Measurements from ENCODE around the gene TSPAN18.

TSPAN18 gene

DNA sequence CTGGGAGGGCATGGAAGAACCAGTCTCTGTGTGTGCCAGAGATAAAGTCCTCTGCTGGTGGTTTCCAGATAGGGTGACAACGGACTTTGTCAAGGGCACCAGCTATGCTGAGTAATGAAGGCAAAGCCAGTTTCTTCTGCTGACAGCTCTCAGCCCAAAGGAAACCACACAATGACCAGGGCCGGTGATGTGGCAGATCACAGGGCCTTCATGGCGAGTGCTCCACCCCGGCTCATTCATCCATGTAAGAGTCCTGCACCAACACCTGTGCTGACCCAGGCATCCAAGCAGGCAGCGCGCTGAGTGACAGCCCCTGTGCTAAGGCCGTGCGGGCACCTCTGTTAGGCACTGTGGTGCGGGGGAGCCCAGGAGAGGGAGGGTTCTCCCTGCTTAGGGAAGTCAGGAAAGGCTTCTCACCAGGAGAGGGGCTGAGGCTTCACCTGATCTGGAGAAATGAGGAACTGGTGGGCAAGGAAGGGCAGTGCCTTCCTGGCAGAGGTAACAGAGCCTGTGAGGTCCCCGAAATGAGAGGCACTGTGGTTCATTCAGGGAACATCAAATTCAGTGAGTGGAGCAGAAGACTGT, 190.1 kb downstream of the TSPAN18 start:
- no peak for DNase-seq (ENCODE audit: low read depth)

DNA sequence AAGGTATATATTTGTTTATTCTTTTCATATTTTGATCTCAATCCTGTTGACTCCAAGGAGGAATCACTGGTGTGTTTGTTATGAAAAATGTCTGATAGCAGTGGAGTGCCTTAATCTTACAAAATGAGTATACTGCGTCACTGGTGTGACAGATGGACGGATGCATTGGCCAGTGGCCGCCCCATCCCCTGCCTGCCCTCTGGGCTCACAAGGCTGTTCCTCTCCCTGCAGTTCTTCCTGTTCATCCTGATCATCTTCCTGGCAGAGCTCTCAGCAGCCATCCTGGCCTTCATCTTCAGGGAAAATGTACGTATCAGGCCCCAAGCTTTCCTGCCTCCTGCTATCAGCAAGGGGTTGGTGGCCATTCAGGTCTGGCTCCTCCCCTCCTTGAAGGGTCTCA, 191.0 kb downstream of the TSPAN18 start:
- no peak for DNase-seq (ENCODE audit: low read depth)

- DNase-seq (ENCODE audit: low read depth) = no peak
Measured at GRCh38 chr11:44920451-44920850, 193.7 kb downstream of the TSPAN18 start.

GRCh38 chr11:44923115-44923514, 196.4 kb downstream of the TSPAN18 start:
- no peak for DNase-seq (ENCODE audit: low read depth)

DNA sequence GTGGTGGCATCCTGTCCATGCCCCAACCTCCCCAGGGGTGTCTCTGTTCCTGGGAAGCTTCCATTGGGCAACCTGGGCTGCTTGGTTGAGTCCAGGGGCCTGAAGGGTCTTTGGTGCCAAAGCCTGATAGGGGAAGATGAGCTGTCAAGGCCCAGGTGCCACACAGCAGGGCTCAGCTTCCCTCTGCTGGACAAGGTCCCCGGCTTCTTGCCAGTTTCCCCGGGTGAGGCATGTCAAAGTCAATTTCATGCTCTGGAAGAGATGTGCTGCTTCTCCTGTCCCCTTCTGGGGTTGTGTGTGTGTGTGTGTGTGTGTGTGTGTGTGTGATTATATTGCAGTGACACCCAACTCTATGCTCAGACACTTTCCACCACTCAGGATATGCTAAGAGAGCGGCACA, 197.0 kb downstream of the TSPAN18 start:
- no peak for DNase-seq (ENCODE audit: low read depth)

GRCh38 chr11:44926036-44926435, 199.3 kb downstream of the TSPAN18 start:
- DNase-seq (ENCODE audit: low read depth) = no peak

- DNase-seq (ENCODE audit: low read depth) = peak; percentile 12
Measured at GRCh38 chr11:44927174-44927661, 200.5 kb downstream of the TSPAN18 start.

- no peak for DNase-seq (ENCODE audit: low read depth)
Measured at GRCh38 chr11:44928144-44928543, 201.4 kb downstream of the TSPAN18 start.

GRCh38 chr11:44928816-44929215, 202.1 kb downstream of the TSPAN18 start:
- no peak for DNase-seq (ENCODE audit: low read depth)

- no peak for DNase-seq (ENCODE audit: low read depth)
Measured at GRCh38 chr11:44930588-44931302, 204.0 kb downstream of the TSPAN18 start.

DNA sequence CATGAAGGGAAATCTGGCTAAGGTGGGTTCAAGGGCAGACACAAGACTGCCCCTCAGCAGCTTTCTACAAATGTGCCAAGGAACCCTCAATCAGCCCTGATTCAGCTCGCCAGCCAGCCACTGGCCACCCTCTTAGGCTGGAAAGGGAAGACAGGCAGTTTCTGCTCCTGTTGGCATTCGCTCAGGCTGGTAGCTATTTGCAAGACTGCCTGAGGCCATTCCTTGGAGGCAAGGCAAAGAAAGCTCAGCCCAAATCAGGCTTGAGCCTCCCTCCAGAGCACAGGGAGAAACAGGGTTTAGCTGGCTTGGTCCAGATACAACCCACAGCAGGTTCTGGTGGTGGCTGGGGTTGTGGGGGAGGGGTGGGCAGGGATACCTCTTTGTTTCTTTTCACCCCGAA, 204.7 kb downstream of the TSPAN18 start:
- no peak for DNase-seq (ENCODE audit: low read depth)

DNA sequence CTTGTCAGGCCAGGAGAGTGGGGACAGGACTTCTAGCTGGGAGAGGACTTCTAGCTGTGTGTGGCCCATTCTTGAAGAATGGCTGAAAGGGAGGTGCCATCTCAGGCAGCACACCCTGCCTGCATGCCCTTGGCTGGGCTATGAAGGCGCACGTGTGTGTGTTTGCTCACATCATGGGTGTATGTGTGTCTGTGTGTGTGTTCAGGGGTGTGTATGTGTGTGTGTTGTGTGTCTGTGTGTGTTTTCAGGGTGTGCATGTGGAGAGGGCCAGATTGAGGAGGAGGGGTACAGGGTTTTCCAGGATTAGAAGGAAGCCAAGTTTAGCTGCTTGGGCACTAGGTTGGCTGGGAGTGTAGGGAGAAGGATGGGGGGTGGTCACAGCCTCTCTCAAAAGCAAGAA, 207.3 kb downstream of the TSPAN18 start:
- DNase-seq (ENCODE audit: low read depth) = no peak

DNA sequence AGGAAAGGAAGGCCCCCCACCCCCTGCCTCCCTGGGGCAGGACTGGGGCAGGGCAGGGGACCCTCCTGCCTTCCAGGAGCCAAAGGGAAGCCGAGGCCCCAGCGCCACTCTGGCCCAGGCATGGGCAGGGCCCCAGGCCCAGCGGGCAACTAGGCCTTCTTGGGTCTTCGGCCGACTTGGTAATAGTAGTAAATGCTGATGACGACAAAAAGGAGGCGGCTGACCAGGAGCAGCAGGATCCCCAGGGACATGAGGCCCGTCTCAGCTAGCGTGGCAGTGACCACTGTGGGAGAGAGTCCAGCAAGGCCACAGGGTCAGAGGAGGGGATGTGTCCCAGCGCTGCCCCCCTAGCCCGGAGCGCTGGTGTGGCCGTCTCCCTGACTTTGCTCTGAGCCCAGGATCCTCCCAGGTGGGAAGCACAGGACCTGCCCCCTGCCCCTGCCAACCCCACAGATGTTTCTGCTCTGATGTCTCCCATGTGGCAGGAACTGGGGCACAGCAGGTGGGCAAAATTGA, 208.0 kb downstream of the TSPAN18 start:
- DNase-seq (ENCODE audit: low read depth) = no peak

DNA sequence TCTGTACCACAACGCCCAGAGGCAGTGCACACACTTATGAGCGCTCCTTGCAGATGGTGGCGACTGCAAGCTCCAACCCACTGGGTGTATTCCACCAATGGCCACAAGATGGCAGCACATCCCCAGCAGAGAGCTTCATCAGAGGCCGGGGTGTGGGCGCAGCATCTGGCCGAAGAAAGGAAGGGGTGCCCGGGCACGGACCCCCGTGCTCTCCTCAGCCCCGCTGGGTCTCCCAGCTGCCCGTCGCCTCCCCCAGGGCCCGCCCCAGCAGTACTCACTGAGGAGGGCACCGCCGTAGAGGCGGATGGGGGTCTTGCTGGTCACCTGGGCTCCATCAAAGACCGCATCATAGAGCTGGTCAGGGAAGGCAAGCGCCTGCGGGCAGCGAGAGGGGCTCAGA, 209.8 kb downstream of the TSPAN18 start:
- DNase-seq (ENCODE audit: low read depth) = peak; percentile 21

DNA sequence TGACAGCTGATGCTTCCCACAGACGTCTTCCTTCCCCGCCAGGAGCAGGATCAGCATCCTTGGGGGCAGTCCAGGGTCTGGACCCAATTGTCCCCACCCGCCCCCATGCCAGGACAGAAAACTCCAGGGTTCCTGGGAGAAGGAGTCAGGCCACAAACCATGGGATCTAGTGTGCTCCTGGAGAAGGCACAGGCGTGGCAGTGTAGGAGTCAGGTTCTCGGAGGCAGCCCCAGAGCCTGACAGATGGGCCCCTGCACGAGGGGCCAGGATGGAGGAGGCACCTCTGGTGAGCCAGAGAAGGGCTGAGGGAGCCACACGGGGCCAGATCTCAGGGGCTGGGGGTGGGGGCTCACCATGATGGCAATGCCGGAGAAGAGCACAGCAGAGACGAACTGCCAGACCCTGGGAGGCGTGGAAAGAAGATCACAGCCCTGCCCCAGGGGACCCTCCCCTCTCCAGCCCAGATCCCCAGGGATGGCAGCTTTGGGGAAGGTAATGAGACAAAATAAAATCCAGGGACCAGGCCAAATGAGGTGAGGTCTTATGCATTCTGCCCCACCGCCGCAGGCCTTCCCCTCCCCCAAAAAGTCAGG, 210.3 kb downstream of the TSPAN18 start:
- DNase-seq (ENCODE audit: low read depth) = no peak

DNA sequence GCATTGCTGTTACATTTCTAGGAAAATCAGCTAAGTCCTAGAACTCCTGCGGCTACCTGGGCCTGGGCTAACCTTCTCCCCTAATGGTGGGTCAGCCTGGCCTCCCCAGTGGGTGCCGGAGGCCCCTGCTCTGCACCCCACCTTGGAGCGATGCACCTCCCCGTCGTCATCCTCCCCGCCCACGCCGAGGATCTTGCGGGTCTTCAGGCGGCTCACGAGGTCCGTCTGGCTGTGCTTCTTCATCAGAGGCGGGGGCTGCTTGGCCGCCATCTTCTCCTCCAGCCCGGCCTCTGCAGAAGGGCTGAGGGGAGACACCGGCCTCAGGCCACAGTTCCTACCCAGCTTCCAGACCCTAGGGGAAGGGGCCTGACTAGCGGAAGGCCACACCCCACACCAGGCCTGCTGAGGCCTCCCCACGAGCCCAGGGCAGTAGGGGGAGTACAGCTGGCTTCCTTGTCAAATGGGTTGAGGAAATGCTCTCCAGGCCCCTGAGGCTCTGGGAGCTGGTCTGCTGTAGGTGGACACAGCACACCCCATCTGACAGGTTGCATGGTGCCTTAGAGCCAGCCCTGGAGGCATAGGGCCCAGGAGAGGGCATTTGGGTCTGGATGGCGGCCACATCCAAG, 211.4 kb downstream of the TSPAN18 start:
- no peak for DNase-seq (ENCODE audit: low read depth)

GRCh38 chr11:44939673-44940395, 213.1 kb downstream of the TSPAN18 start:
- DNase-seq (ENCODE audit: low read depth) = no peak

DNA sequence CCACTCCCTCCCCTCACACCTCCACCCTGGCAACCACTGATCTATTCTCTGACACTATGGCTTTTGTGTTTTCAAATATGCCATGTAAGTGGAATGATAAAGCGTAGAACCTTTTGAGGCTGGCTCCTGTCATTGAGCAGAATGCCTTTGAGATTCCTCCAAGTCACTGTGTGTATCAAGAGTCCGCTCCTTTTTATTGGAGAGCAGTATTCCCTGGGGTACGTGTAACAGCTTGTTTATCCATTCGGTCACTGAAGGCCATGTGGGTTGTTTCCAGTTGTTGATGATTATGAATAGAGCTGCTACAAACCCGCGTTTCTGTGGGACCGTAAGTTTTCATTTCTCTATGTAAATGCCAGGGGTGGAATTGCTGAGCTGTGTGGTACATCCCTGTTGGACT, 213.6 kb downstream of the TSPAN18 start:
- DNase-seq (ENCODE audit: low read depth) = no peak

DNA sequence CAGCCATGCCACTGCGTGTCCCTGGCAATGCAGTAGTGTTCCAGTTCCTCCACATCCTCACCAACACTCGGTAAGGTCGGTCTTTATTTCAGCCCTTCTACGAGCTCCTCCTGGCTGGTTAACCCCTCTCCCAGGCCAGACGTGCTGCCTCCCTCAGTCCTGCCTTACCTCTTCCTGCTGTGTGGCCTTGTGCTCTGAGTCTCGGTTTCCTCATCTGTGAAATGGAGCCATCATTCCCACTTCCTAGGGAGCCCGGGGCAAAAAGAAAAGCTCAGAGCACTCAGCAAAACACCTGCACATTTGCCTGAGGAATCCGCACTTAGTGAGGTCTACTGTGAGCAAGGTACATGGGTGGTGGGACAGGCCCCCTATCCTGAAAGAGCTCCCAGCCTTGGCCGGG, 214.1 kb downstream of the TSPAN18 start:
- DNase-seq (ENCODE audit: low read depth) = no peak

DNA sequence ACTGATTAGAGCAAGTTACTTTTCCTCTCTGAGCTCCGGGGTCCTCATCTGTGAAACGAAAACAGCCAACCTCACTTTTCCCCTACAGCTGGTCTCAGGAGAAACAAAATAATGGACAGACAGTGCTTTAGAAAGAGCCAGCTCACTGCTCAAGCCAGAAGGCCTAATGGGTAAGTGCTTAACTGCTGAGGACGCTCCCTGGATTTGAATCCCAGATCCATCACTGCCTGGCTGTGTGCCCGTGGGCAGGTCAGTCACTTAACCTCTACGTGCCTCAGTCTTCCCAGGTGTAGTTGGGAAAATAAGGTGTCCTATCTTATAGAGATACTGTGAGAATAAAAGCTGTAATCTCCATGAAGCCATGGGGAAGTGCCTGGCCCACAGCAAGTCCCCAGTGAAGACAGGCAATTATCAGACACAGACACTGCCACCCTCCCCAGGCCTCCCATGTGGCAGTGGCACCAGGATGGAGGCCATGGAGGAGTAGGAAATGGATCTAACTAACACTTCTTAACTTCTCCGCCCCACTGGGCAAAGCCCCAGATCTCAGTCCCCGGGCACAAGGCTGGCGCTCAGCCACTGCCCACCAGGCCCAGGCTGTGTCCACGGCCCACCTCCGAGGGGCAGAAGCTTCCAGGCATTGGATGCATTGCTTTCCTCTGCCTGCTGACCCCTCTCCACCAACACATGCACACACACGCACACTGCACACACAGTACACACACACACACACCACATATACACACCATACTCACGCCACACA, 214.7 kb downstream of the TSPAN18 start:
- no peak for DNase-seq (ENCODE audit: low read depth)

Data from GM04503 (cell line).